ENCODE measurements around the gene TAAR1. TPM values are rescaled to one million over a fixed set of nuclear protein-coding genes. Genes with fewer than 3 reads are reported as not detected.

The TAAR1 gene
- total RNA-seq, 2 donors from 2014 or later = not detected

DNA sequence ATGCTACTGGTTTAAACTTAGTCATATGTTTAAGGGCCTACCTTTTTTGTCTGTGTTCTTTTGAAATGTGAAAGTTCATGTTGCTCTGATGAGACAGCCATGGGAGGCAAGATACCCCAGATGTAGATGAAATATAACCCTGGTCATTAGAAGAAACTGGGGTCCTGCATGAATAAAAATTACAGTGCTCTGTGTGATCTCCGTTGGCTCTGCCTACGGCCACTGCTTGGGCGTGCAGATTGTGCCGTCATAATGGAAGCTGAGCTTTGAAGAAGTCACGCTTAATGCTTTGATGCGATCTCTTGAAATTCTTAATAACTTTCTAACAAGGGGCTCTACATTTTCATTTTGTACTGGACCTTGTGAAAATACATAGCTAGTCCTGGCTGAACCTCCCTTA is 34.8 kb downstream of the TAAR1 start, which contains the start of gene TAAR2:
TSS of gene TAAR2 (minus strand) at position 101 of the 400 bp plus-strand sequence. CDS start at position 101, 0 bp downstream.
- Histone ChIP-seq H3K4me1 (ENCODE audit: control insufficient read depth in 1 of 2, low read depth in 2 of 2) (no peaks in the 10 kb centered on the region), H3K4me3 (no peak within 1 kb of the TSS), H3K27ac (no peak within 1 kb of the TSS), H3K9me3 (no peaks in the 10 kb centered on the region), H3K27me3 (replicated peaks; ENCODE audit: insufficient read depth) (no peaks in the 10 kb centered on the region), H3K36me3 (no peaks in the 10 kb centered on the region)
- no peak for ATAC-seq (ENCODE audit: insufficient number of reproducible peaks, low FRiP score, low read depth)
- no peak for DNase-seq (ENCODE audit: low spot score)
- TF ChIP-seq, protein P1, sequence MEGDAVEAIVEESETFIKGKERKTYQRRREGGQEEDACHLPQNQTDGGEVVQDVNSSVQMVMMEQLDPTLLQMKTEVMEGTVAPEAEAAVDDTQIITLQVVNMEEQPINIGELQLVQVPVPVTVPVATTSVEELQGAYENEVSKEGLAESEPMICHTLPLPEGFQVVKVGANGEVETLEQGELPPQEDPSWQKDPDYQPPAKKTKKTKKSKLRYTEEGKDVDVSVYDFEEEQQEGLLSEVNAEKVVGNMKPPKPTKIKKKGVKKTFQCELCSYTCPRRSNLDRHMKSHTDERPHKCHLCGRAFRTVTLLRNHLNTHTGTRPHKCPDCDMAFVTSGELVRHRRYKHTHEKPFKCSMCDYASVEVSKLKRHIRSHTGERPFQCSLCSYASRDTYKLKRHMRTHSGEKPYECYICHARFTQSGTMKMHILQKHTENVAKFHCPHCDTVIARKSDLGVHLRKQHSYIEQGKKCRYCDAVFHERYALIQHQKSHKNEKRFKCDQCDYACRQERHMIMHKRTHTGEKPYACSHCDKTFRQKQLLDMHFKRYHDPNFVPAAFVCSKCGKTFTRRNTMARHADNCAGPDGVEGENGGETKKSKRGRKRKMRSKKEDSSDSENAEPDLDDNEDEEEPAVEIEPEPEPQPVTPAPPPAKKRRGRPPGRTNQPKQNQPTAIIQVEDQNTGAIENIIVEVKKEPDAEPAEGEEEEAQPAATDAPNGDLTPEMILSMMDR (IDR thresholded peaks at IDR 0.05) = no peak

DNA sequence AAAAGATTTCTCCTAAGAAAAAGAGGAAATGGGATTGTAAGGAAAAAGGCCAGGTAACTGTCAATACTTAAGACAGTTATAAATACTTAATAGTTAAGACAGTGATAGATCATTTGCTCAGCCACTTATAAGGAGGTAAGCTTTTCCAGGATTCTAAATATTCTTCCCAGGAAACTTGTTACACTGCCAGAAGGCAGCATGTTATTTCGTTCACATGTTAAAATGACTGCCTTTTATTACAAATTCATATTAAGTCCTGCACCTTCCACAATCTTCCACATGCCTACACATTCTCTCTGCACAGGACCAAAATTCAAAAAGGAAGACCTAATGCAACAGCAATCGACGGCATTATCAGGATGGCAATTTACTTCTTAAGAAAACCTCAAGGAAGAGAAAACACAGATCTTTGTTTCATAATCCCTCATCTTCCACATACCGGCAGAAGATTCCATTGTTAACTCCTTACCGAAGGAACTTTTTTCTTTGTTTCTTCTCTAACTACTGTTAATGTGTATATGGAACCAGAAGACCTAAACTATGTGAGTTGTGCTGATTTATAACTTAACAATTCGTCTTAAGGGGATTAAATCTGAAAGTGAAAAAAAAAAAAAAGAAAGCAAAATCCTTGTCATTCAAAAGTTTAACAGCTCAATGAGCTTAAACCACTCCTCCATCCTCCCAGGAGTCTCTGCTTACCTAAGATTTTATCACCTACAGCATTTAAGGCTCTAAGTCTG is 35.7 kb downstream of the TAAR1 start:
- H3K4me1 ChIP-seq (ENCODE audit: control insufficient read depth in 1 of 2, low read depth in 2 of 2) = no peaks in the 10 kb centered on the region
- H3K4me3 ChIP-seq = no peak overlapping the region
- TF ChIP-seq, protein P1 (IDR thresholded peaks at IDR 0.05) = no peak
- DNase-seq (ENCODE audit: low spot score) (no peak), ATAC-seq (ENCODE audit: insufficient number of reproducible peaks, low FRiP score, low read depth) (no peak)
- H3K27ac ChIP-seq = no peak overlapping the region
- H3K9me3 ChIP-seq = no peaks in the 10 kb centered on the region
- H3K27me3 ChIP-seq (replicated peaks; ENCODE audit: insufficient read depth) = no peaks in the 10 kb centered on the region
- H3K36me3 ChIP-seq = no peaks in the 10 kb centered on the region

DNA sequence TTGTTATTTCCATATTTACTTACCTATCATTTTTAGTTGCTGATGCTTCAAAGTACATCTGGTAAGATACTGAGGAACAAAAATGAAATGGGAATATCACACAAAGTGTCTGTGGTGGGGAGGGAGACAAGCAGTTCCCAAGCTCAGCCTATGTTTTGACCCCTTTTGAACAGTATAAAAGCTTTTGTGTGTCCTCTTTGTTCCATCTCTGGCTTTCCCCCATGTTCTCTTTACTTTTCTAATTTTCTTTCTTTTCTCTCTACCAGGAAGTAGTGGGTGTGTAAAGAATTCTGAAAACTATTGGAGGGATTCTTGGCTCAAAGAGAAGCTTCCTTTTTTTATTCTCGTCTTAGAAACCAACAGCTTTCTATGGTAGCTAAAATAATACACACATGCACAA is 42.3 kb downstream of the TAAR1 start:
- no peaks in the 10 kb centered on the region for H3K9me3 ChIP-seq
- no peaks in the 10 kb centered on the region for H3K36me3 ChIP-seq
- TF ChIP-seq, protein P1 (IDR thresholded peaks at IDR 0.05) = no peak
- H3K27ac ChIP-seq = no peak overlapping the region
- no peaks in the 10 kb centered on the region for H3K27me3 ChIP-seq (replicated peaks; ENCODE audit: insufficient read depth)
- ATAC-seq (ENCODE audit: insufficient number of reproducible peaks, low FRiP score, low read depth) = no peak
- DNase-seq (ENCODE audit: low spot score) = no peak
- H3K4me3 ChIP-seq = no peak overlapping the region
- no peaks in the 10 kb centered on the region for H3K4me1 ChIP-seq (ENCODE audit: control insufficient read depth in 1 of 2, low read depth in 2 of 2)

DNA sequence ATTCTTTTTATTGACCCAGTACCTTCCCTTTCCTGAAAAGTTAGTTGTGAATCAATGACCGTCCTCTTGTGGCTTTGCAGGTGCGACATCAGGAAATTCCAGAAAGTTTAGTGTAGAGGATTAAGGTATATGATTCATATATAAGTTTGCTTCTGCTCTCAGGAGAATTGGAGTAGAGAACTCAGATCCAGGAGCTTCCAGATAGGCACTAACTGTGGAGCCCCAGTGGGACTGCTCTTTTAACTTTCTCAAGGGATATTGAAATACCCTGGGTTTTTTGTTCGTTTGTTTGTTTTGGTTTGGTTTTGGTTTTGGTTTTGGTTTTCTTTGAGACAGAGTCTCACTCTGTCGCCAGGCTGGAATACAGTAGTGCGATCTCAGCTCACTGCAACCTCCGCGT is 44.4 kb downstream of the TAAR1 start:
- Histone ChIP-seq H3K4me3 (no peak overlapping the region), H3K27me3 (replicated peaks; ENCODE audit: insufficient read depth) (no peaks in the 10 kb centered on the region), H3K27ac (no peak overlapping the region), H3K36me3 (no peaks in the 10 kb centered on the region), H3K4me1 (ENCODE audit: control insufficient read depth in 1 of 2, low read depth in 2 of 2) (no peaks in the 10 kb centered on the region), H3K9me3 (no peaks in the 10 kb centered on the region)
- no peak for DNase-seq (ENCODE audit: low spot score)
- TF ChIP-seq, protein P1 (IDR thresholded peaks at IDR 0.05) = no peak
- ATAC-seq (ENCODE audit: insufficient number of reproducible peaks, low FRiP score, low read depth) = no peak

DNA sequence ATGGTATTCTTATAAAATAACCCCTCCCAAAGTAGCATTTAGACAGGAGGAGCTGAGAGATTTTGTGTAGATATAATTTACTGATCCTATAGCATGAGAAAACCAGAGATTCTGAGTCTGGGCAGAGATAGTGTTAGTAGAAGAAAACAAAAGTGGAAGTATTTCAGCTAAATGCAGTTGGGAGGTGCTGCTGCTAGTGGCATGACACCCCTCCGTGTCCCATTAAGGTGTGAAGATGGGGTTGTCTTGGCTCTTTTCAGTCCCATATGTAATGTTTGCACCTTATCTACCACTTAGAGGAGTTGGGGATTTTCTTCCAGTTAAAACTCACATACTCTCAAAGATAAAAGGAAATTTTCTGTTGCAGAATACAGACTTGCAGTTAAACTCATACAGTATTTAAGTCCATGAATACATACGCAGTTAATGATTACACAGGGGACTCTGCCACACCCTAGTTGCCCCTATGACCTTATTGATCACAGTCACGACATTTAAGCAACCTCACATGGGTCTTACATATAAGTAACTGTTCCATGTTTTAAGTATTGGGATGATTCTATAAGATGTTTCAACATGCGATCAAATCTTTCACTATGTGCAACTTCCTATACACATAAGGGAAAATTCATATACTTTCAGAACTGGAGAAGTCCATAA is 46.4 kb downstream of the TAAR1 start:
- ATAC-seq (ENCODE audit: insufficient number of reproducible peaks, low FRiP score, low read depth) (no peak), DNase-seq (ENCODE audit: low spot score) (no peak)
- H3K27me3 ChIP-seq (replicated peaks; ENCODE audit: insufficient read depth) = no peaks in the 10 kb centered on the region
- no peaks in the 10 kb centered on the region for H3K36me3 ChIP-seq
- H3K27ac ChIP-seq = no peak overlapping the region
- H3K4me1 ChIP-seq (ENCODE audit: control insufficient read depth in 1 of 2, low read depth in 2 of 2) = no peaks in the 10 kb centered on the region
- TF ChIP-seq, protein P1 (IDR thresholded peaks at IDR 0.05) = no peak
- H3K4me3 ChIP-seq = no peak overlapping the region
- no peaks in the 10 kb centered on the region for H3K9me3 ChIP-seq

Measured in thoracic aorta (tissue), 2 donors.